Retinal pigment epithelial cell (primary cell): Measurements from ENCODE around the gene AGK.

Experiments used
- DNase-seq: peaks from one replicate; pipeline ENCODE4 v3.0.0-alpha.2; 2010; ENCODE audit warnings: low read depth
- H3K4me3 ChIP-seq: 2 replicates; pipeline ENCODE4 v1.5.1; 2011; ENCODE audit warnings: mild to moderate bottlenecking, low read length, control low read depth, moderate library complexity
- TF ChIP-seq, protein P1 (sequence below): conservative IDR thresholded peaks from 2 replicates; pipeline ENCODE4 v1.5.1; 2011; ENCODE audit warnings: low read depth, low read length, control low read depth, inconsistent platforms

AGK gene

DNA sequence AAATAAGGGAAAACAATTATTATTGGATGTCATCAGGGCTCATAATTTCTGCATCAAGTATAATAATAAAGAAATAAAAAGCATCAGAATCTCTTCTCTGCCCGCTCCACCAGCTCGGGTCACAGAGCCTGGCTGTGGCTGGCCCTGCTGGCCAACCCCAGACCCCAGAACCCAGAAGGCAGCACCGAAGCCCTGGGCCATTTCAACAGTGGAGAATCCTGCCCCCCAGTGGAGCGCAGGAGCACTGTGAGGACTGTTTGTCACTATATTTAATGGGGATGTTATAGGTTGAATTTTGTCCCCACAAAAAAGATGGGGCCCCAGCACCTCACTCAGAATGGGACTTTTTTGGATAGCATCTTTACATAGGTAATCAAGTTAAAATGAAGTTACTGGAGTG, 123.5 kb downstream of the AGK start:
- DNase-seq, result no peak
- H3K4me3 ChIP-seq, result no peak overlapping the region
- TF ChIP-seq, protein P1, sequence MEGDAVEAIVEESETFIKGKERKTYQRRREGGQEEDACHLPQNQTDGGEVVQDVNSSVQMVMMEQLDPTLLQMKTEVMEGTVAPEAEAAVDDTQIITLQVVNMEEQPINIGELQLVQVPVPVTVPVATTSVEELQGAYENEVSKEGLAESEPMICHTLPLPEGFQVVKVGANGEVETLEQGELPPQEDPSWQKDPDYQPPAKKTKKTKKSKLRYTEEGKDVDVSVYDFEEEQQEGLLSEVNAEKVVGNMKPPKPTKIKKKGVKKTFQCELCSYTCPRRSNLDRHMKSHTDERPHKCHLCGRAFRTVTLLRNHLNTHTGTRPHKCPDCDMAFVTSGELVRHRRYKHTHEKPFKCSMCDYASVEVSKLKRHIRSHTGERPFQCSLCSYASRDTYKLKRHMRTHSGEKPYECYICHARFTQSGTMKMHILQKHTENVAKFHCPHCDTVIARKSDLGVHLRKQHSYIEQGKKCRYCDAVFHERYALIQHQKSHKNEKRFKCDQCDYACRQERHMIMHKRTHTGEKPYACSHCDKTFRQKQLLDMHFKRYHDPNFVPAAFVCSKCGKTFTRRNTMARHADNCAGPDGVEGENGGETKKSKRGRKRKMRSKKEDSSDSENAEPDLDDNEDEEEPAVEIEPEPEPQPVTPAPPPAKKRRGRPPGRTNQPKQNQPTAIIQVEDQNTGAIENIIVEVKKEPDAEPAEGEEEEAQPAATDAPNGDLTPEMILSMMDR, result peak; percentile 63

GRCh38 chr7:141675436-141676215, 124.4 kb downstream of the AGK start:
- H3K4me3 ChIP-seq, result no peak overlapping the region
- no peak for DNase-seq
- TF ChIP-seq, protein P1, result no peak

DNA sequence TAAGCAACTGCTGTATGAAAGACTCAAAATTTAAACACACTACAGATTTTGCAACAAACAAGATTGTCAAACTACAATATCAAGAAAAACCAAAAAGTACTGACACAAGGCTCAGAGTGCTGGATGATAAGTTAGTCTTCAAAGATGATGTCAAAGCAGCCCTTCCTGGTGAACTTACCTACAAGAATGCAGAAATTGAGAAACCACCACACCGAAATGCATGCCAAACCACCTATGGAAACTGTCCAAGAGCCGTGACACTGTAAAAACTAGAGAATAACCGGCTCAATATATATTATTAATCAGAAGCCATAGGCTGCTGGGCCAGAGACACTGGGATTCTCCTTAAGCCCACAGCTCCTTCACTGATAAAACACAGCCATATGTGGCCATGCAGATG, 125.4 kb downstream of the AGK start:
- TF ChIP-seq, protein P1, result no peak
- no peak overlapping the region for H3K4me3 ChIP-seq
- DNase-seq, result no peak

- TF ChIP-seq, protein P1, result no peak
- H3K4me3 ChIP-seq, result no peak overlapping the region
- no peak for DNase-seq
Observed at GRCh38 chr7:141679014-141679413, 127.8 kb downstream of the AGK start.

GRCh38 chr7:141685285-141686023, 134.2 kb downstream of the AGK start:
- DNase-seq, result no peak
- H3K4me3 ChIP-seq, result no peak overlapping the region
- TF ChIP-seq, protein P1, result no peak

- DNase-seq, result no peak
- H3K4me3 ChIP-seq, result no peak overlapping the region
- TF ChIP-seq, protein P1, result no peak
Observed at GRCh38 chr7:141686074-141686473, 134.9 kb downstream of the AGK start.
